SKM-1 treated with dmso at 0.1 percent for 144 hours (cell line): ENCODE measurements around the gene BACH2.

Source experiments
- DNase-seq: peaks from one replicate; lab custom pipeline; 2025; ENCODE audit not compliant: unreplicated experiment; lab: John Stamatoyannopoulos, UW

The BACH2 gene

DNA sequence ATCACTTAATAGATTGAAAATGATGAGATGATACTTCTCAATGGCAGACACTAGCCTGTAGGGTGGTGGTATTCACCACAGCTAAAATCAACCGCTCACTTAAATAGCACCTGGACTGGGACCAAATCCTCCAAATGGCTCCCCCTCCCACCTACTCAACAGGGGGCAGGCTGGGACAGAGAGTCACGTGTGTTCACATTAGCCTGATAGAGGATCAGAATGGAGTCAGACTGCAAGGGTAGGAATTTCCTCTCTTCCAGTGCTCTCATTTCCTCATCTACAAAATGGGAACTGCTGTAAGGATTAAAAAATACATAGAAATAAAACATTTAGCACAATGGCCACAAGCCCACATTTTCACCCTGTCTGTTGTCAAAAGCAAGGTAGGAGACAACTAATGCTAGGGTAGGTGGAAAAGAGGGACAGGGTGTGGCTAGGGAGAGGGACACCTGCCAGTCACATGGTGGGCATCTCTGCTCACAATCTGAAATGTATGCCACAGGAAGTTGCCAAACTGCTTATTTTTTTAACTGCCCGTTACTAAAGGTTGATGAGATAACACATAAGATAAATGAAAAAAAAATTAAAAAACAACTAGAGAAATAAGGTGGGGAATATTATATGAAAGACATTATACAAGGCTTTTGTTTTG is 55.3 kb downstream of the BACH2 start:
- no peak for DNase-seq

GRCh38 chr6:90238496-90239266 is 58.0 kb downstream of the BACH2 start:
- no peak for DNase-seq

GRCh38 chr6:90237350-90237990 is 59.2 kb downstream of the BACH2 start:
- no peak for DNase-seq

- DNase-seq = no peak
These were observed 62.6 kb downstream of the BACH2 start for GRCh38 chr6:90233994-90234393.

- no peak for DNase-seq
These were observed 63.4 kb downstream of the BACH2 start for GRCh38 chr6:90233213-90233612.

DNA sequence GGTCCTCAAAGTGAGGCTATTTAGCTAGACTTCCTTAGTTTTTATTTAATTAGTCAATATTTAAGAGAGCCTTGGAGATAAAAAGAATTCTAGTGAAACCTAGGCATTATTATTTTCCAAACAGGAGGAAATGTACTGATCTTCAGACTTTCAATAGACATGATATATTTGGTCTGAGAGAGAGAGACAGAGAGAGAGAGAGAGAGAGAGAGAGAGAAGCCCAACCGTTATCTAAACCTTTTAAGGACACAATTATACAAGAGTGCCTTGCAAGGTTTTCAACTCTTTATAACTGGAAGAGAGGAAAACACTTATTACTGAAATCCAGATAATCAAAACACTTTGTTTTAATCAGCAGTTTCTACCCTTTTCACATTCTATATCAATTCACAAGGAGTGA is 64.8 kb downstream of the BACH2 start:
- DNase-seq = no peak

DNA sequence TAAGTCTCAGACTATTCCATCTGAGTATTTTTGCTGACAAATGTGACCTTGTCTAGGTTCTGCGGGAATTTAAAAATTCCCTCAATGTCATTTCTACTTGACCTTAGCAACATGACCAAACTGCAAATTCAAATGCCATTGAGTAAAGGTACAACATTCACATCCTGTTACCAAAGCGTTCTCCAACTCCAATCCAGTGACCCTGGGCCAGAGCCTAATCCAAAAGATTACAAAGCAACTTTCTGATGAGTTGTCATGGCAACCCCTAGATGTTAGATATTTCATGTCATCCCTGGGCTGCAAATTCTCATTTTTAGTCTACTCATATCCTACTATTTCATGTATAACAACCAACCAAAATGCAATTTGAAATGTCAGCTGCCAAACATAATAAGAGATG is 65.3 kb downstream of the BACH2 start:
- DNase-seq = no peak

- DNase-seq = no peak
These were observed 66.0 kb downstream of the BACH2 start for GRCh38 chr6:90230548-90231215.

DNA sequence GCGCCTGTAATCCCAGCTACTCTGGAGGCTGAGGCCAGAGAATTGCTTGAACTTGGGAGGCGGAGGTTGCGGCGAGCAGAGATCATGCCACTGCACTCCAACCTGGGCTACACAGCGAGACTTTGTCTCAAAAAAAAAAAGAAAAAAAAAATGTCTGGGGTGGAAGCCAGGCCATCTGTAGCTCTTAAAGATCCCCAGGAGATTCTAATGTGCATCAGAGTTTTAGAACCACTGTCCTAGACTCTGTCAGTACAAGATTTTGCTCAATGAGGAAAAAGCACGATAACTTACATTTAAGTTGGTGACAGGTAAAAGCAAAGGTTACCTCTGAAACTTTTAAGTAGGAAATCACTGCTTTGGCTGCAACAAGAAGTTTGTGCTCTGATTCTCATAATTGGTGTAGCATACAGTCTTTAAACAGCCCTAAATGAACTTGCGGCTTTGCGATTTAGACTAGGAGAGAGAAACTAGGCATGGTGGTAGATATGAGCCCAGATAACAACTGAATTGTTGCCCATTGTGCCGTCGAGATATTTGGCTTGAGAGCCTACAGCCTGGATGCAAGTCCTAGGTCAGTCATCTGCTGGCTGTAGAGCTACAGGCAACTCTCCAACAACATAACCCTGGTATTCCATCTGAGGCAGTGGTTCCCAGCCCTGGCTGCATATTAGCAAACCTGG is 67.2 kb downstream of the BACH2 start:
- DNase-seq = no peak

- DNase-seq = no peak
These were observed 69.0 kb downstream of the BACH2 start for GRCh38 chr6:90227673-90228072.

- DNase-seq = no peak
These were observed 69.4 kb downstream of the BACH2 start for GRCh38 chr6:90227213-90227612.

GRCh38 chr6:90226257-90226656 is 70.4 kb downstream of the BACH2 start:
- no peak for DNase-seq

GRCh38 chr6:90224196-90224595 is 72.4 kb downstream of the BACH2 start:
- no peak for DNase-seq

DNA sequence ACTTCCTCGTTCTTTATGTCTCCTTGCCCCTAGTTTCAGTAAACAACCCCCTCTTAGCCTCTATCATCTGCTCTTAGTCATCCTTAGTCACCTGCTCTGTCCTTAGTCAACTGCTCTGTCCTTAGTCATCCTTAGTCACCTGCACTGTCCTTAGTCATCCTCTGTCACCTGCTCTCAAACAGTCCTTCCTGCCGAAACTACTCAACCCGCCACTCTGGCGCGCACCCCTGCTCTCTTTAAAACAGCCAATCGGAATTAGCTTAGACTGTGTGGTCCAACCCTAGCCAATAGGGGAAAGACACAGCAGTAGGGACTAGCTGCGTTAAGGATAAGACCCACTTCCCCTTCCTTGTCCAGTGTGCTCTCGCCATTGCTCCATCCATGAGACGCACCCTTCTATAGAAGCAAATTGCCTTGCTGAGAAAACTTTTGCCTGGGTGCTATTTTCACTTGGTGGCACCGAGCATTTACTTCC is 73.9 kb downstream of the BACH2 start:
- no peak for DNase-seq

DNA sequence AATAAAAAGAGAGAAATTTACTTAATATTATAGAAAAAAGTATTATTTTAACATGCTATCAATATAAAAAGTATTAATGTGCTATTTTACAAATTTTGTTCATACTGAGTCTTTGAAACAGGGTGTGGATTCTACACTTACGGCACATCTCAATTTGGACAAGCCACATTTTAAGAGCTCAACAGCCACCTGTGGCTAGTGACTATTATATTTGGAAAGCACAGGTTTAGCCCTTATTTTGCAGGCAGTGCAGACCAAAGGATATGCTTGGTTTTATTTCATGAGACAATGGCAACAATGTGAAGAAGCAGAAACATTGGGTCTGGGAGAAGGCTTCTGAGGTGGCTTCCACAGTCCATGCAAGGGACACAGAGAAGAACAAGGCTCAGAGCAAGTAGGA is 74.6 kb downstream of the BACH2 start:
- DNase-seq = no peak

DNA sequence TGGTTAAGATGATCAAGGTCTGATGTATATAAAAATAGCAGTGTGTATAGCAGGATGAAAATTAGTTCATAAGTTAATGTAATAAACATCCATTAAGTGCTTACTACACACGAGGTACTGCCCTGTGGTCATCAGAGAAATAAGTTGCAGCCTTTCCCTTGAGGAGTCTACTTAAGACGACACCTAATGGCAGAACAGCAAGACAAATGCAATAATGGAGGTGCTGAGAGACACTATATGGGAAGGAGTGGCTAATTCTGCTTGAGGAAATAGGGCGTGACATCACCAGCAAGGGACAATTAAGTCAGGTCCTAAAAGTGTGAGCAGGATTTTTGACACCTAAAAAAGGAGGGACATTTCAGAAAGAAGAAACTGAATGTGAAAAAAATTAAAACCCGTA is 75.2 kb downstream of the BACH2 start:
- no peak for DNase-seq

- no peak for DNase-seq
These were observed 76.4 kb downstream of the BACH2 start for GRCh38 chr6:90220273-90220672.

DNA sequence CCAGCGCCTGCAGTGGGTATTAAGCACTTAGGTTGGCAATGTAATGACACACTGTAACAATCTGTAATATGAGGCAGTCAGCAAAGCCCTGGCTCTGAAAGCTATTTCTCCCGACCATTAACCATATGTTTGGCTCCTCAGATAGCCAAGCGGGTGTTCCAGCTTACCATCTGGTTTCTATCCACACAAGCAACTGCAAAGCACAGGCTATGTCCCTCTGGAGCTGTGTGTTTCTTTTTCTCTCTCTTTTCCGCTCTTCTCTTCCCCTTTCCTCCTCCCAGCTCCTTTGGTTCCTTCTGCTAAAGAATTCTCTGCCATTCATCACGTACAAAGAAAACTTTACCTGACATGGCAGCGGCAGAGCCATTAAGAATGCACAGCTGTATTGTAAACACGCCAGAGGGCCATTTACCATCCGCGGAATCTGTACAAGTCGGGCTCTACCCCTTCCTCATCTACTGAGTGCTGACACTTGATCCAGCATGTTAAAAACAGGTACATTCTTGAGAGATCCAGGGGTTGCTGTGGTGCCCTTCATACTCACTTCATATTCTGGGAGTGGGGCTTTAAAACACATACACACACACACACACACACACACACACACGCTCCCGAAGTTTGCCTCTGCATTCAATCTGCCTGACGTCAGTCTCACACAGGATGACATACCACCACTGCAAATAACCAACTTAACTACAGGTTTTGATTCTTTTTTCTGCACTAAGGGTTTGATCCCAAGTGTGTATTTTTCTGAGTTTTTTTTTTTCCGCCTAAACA is 77.2 kb downstream of the BACH2 start:
- DNase-seq = no peak

GRCh38 chr6:90218959-90219208 is 77.8 kb downstream of the BACH2 start:
- DNase-seq = no peak

GRCh38 chr6:90217506-90218127 is 79.0 kb downstream of the BACH2 start:
- peak; percentile 6 for DNase-seq
